Measurements from ENCODE around the gene ABL1. TPM values are rescaled to one million over a fixed set of nuclear protein-coding genes. Genes with fewer than 3 reads are reported as not detected.

The ABL1 gene
- total RNA-seq, 1 donor from 2014 or later, result 30.7 TPM

GRCh38 chr9:130862217-130862616 lies 27.2 kb downstream of the ABL1 start:
- intact Hi-C loops (cut with micrococcal nuclease), result loop anchor here (5.0 kb wide), 1 partner anchor 155 kb away; no protein-coding TSS in a partner anchor
- H3K4me1 ChIP-seq, result peaks cover 79% of the 10 kb centered on the region
- no peak for TF ChIP-seq CTCF (IDR thresholded peaks at IDR 0.05; ENCODE audit: borderline replicate concordance)

DNA sequence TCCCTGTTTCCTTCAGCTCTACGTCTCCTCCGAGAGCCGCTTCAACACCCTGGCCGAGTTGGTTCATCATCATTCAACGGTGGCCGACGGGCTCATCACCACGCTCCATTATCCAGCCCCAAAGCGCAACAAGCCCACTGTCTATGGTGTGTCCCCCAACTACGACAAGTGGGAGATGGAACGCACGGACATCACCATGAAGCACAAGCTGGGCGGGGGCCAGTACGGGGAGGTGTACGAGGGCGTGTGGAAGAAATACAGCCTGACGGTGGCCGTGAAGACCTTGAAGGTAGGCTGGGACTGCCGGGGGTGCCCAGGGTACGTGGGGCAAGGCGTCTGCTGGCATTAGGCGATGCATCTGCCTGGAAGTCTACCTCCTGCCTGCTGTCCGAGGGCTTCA lies 27.7 kb downstream of the ABL1 start:
- no peak for TF ChIP-seq CTCF (IDR thresholded peaks at IDR 0.05; ENCODE audit: borderline replicate concordance)
- Histone ChIP-seq H3K27me3 (ENCODE audit: low read depth) (no peaks in the 10 kb centered on the region), H3K36me3 (peaks cover 30% of the 10 kb centered on the region), H3K9me3 (replicated peaks) (no peaks in the 10 kb centered on the region), H3K4me3 (no peak overlapping the region), H3K27ac (replicated peaks) (peak overlapping the region; percentile 76), H3K4me1 (peaks cover 75% of the 10 kb centered on the region)
- intact Hi-C loops (cut with micrococcal nuclease), result loop anchor here (5.0 kb wide), 1 partner anchor 155 kb away; no protein-coding TSS in a partner anchor
- DNase-seq, result no peak

More at GRCh38 chr9:130862217-130862616, 27.2 kb downstream of the ABL1 start:
- H3K9me3 ChIP-seq (replicated peaks), result no peaks in the 10 kb centered on the region
- H3K27ac ChIP-seq (replicated peaks), result peak overlapping the region; percentile 76
- H3K27me3 ChIP-seq (ENCODE audit: low read depth), result no peaks in the 10 kb centered on the region
- no peak overlapping the region for H3K4me3 ChIP-seq
- peaks cover 30% of the 10 kb centered on the region for H3K36me3 ChIP-seq
- DNase-seq, result no peak

DNA sequence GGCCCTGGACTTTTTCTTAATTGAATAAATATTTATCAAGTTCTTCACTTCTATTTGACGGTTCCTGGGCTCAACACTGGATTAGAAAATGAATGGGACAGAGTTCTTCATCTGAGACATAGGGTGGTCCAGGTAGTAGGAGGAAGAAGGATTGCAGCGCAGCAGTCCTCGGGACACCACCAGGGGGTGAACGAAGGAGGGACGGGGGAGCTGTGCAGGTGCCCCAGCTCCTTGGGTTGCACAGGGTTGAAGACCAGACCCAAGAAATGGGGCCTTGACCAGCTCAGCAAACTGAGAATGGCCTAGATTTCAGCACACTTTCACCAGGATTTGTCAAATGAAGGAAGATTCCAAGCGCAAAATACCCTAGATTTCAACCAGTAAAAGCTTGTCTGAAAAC lies 29.5 kb downstream of the ABL1 start:
- TF ChIP-seq CTCF (IDR thresholded peaks at IDR 0.05; ENCODE audit: borderline replicate concordance), result no peak
- H3K27ac ChIP-seq (replicated peaks), result no peak overlapping the region
- no peak overlapping the region for H3K4me3 ChIP-seq
- intact Hi-C loops (cut with micrococcal nuclease), result loop anchor here (5.0 kb wide), 1 partner anchor 157 kb away; no protein-coding TSS in a partner anchor
- H3K9me3 ChIP-seq (replicated peaks), result no peaks in the 10 kb centered on the region
- peaks cover 33% of the 10 kb centered on the region for H3K36me3 ChIP-seq
- no peak for DNase-seq
- H3K4me1 ChIP-seq, result peaks cover 72% of the 10 kb centered on the region
- no peaks in the 10 kb centered on the region for H3K27me3 ChIP-seq (ENCODE audit: low read depth)

GRCh38 chr9:130865921-130866320 lies 30.9 kb downstream of the ABL1 start:
- no peak overlapping the region for H3K4me3 ChIP-seq
- no peak overlapping the region for H3K27ac ChIP-seq (replicated peaks)
- intact Hi-C loops (cut with micrococcal nuclease), result no loop called here
- no peak for TF ChIP-seq CTCF (IDR thresholded peaks at IDR 0.05; ENCODE audit: borderline replicate concordance)
- peaks cover 72% of the 10 kb centered on the region for H3K4me1 ChIP-seq
- no peaks in the 10 kb centered on the region for H3K27me3 ChIP-seq (ENCODE audit: low read depth)
- DNase-seq, result no peak
- peaks cover 33% of the 10 kb centered on the region for H3K36me3 ChIP-seq
- no peaks in the 10 kb centered on the region for H3K9me3 ChIP-seq (replicated peaks)

DNA sequence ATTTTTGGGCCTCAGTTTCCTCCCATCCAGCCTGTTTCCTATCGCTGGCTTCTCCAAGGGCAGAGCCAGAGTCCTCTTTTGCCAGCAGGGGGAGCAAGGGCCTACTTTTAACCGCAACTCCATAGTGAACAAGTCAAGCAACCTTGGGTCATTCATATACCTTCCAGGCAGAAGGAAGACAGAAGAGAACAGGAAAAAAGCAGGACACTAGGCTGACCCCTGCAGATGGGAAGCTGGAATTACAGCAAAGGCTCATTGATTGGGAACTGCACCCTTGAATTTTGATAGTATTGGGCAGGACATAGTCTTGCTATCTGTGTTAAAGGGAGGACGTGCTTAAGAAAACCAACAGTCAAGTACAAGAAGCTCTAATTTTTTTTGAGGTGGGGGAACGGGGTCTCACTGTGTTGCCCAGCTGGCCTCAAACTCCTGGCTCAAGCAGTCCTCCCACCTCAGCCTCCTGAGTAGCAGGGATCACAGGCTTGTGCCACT lies 31.5 kb downstream of the ABL1 start:
- no peaks in the 10 kb centered on the region for H3K9me3 ChIP-seq (replicated peaks)
- no peak for DNase-seq
- no peaks in the 10 kb centered on the region for H3K27me3 ChIP-seq (ENCODE audit: low read depth)
- H3K4me3 ChIP-seq, result no peak overlapping the region
- intact Hi-C loops (cut with micrococcal nuclease), result no loop called here
- peaks cover 33% of the 10 kb centered on the region for H3K36me3 ChIP-seq
- peaks cover 72% of the 10 kb centered on the region for H3K4me1 ChIP-seq
- peak; percentile 75 for TF ChIP-seq CTCF (IDR thresholded peaks at IDR 0.05; ENCODE audit: borderline replicate concordance)
- no peak overlapping the region for H3K27ac ChIP-seq (replicated peaks)

All from left ventricle myocardium inferior (tissue), 1 donor.